ENCODE results near the gene C10orf53.

C10orf53 gene

GRCh38 chr10:49679480-49679893, at the start of gene C10orf53:
Gene C10orf53, plus strand, starts transcription at chr10:49679651. Its CDS starts 47 bp downstream, at chr10:49679698.
- Histone ChIP-seq H3K9ac (ENCODE audit: low read length) (no peak within 1 kb of the TSS), H3K27me3 (ENCODE audit: control insufficient read depth, insufficient read depth, low read length) (peaks cover 5% of the 10 kb centered on the region), H3K36me3 (ENCODE audit: control insufficient read depth, insufficient read depth, low read length) (no peaks in the 10 kb centered on the region), H3K9me3 (ENCODE audit: control insufficient read depth, low read length) (no peaks in the 10 kb centered on the region), H3K4me1 (ENCODE audit: control insufficient read depth, insufficient read depth, low read length) (no peaks in the 10 kb centered on the region), H3K4me3 (ENCODE audit: low read length) (no peak within 1 kb of the TSS)

GRCh38 chr10:49631975-49632374, 47.5 kb upstream of the C10orf53 start:
- Histone ChIP-seq H3K9ac (ENCODE audit: low read length) (no peak overlapping the region), H3K4me1 (ENCODE audit: control insufficient read depth, insufficient read depth, low read length) (no peaks in the 10 kb centered on the region), H3K36me3 (ENCODE audit: control insufficient read depth, insufficient read depth, low read length) (no peaks in the 10 kb centered on the region), H3K9me3 (ENCODE audit: control insufficient read depth, low read length) (no peaks in the 10 kb centered on the region), H3K4me3 (ENCODE audit: low read length) (no peak overlapping the region), H3K27me3 (ENCODE audit: control insufficient read depth, insufficient read depth, low read length) (no peaks in the 10 kb centered on the region)

GRCh38 chr10:49632406-49633317, 46.8 kb upstream of the C10orf53 start:
- Histone ChIP-seq H3K4me3 (ENCODE audit: low read length) (no peak overlapping the region), H3K9ac (ENCODE audit: low read length) (no peak overlapping the region), H3K4me1 (ENCODE audit: control insufficient read depth, insufficient read depth, low read length) (no peaks in the 10 kb centered on the region), H3K36me3 (ENCODE audit: control insufficient read depth, insufficient read depth, low read length) (no peaks in the 10 kb centered on the region), H3K9me3 (ENCODE audit: control insufficient read depth, low read length) (no peaks in the 10 kb centered on the region), H3K27me3 (ENCODE audit: control insufficient read depth, insufficient read depth, low read length) (no peaks in the 10 kb centered on the region)

- Histone ChIP-seq H3K4me1 (ENCODE audit: control insufficient read depth, insufficient read depth, low read length) (no peaks in the 10 kb centered on the region), H3K9me3 (ENCODE audit: control insufficient read depth, low read length) (no peaks in the 10 kb centered on the region), H3K27me3 (ENCODE audit: control insufficient read depth, insufficient read depth, low read length) (no peaks in the 10 kb centered on the region), H3K9ac (ENCODE audit: low read length) (no peak overlapping the region), H3K36me3 (ENCODE audit: control insufficient read depth, insufficient read depth, low read length) (no peaks in the 10 kb centered on the region), H3K4me3 (ENCODE audit: low read length) (no peak overlapping the region)
Measured at GRCh38 chr10:49633327-49634068, 46.0 kb upstream of the C10orf53 start.

- no peak overlapping the region for H3K9ac ChIP-seq (ENCODE audit: low read length)
- no peaks in the 10 kb centered on the region for H3K9me3 ChIP-seq (ENCODE audit: control insufficient read depth, low read length)
- H3K27me3 ChIP-seq (ENCODE audit: control insufficient read depth, insufficient read depth, low read length): no peaks in the 10 kb centered on the region
- H3K36me3 ChIP-seq (ENCODE audit: control insufficient read depth, insufficient read depth, low read length): no peaks in the 10 kb centered on the region
- no peak overlapping the region for H3K4me3 ChIP-seq (ENCODE audit: low read length)
- H3K4me1 ChIP-seq (ENCODE audit: control insufficient read depth, insufficient read depth, low read length): no peaks in the 10 kb centered on the region
Measured at GRCh38 chr10:49634069-49634660, 45.3 kb upstream of the C10orf53 start.

- Histone ChIP-seq H3K36me3 (ENCODE audit: control insufficient read depth, insufficient read depth, low read length) (no peaks in the 10 kb centered on the region), H3K4me3 (ENCODE audit: low read length) (no peak overlapping the region), H3K9me3 (ENCODE audit: control insufficient read depth, low read length) (no peaks in the 10 kb centered on the region), H3K27me3 (ENCODE audit: control insufficient read depth, insufficient read depth, low read length) (no peaks in the 10 kb centered on the region), H3K9ac (ENCODE audit: low read length) (no peak overlapping the region), H3K4me1 (ENCODE audit: control insufficient read depth, insufficient read depth, low read length) (no peaks in the 10 kb centered on the region)
Measured at GRCh38 chr10:49642311-49642710, 37.1 kb upstream of the C10orf53 start.

GRCh38 chr10:49643241-49644034, 36.0 kb upstream of the C10orf53 start:
- Histone ChIP-seq H3K9me3 (ENCODE audit: control insufficient read depth, low read length) (no peaks in the 10 kb centered on the region), H3K4me1 (ENCODE audit: control insufficient read depth, insufficient read depth, low read length) (no peaks in the 10 kb centered on the region), H3K36me3 (ENCODE audit: control insufficient read depth, insufficient read depth, low read length) (no peaks in the 10 kb centered on the region), H3K27me3 (ENCODE audit: control insufficient read depth, insufficient read depth, low read length) (no peaks in the 10 kb centered on the region), H3K9ac (ENCODE audit: low read length) (no peak overlapping the region), H3K4me3 (ENCODE audit: low read length) (no peak overlapping the region)

- Histone ChIP-seq H3K36me3 (ENCODE audit: control insufficient read depth, insufficient read depth, low read length) (no peaks in the 10 kb centered on the region), H3K4me3 (ENCODE audit: low read length) (no peak overlapping the region), H3K4me1 (ENCODE audit: control insufficient read depth, insufficient read depth, low read length) (no peaks in the 10 kb centered on the region), H3K9ac (ENCODE audit: low read length) (no peak overlapping the region), H3K9me3 (ENCODE audit: control insufficient read depth, low read length) (no peaks in the 10 kb centered on the region), H3K27me3 (ENCODE audit: control insufficient read depth, insufficient read depth, low read length) (no peaks in the 10 kb centered on the region)
Measured at GRCh38 chr10:49644035-49644646, 35.3 kb upstream of the C10orf53 start.

GRCh38 chr10:49645417-49645816, 34.0 kb upstream of the C10orf53 start:
- H3K4me1 ChIP-seq (ENCODE audit: control insufficient read depth, insufficient read depth, low read length): no peaks in the 10 kb centered on the region
- H3K9ac ChIP-seq (ENCODE audit: low read length): no peak overlapping the region
- H3K9me3 ChIP-seq (ENCODE audit: control insufficient read depth, low read length): no peaks in the 10 kb centered on the region
- no peaks in the 10 kb centered on the region for H3K36me3 ChIP-seq (ENCODE audit: control insufficient read depth, insufficient read depth, low read length)
- H3K4me3 ChIP-seq (ENCODE audit: low read length): no peak overlapping the region
- no peaks in the 10 kb centered on the region for H3K27me3 ChIP-seq (ENCODE audit: control insufficient read depth, insufficient read depth, low read length)

- Histone ChIP-seq H3K4me3 (ENCODE audit: low read length) (no peak overlapping the region), H3K9ac (ENCODE audit: low read length) (no peak overlapping the region), H3K36me3 (ENCODE audit: control insufficient read depth, insufficient read depth, low read length) (no peaks in the 10 kb centered on the region), H3K9me3 (ENCODE audit: control insufficient read depth, low read length) (no peaks in the 10 kb centered on the region), H3K4me1 (ENCODE audit: control insufficient read depth, insufficient read depth, low read length) (no peaks in the 10 kb centered on the region), H3K27me3 (ENCODE audit: control insufficient read depth, insufficient read depth, low read length) (no peaks in the 10 kb centered on the region)
Measured at GRCh38 chr10:49645871-49646870, 33.3 kb upstream of the C10orf53 start.
